Hematopoietic multipotent progenitor cell treated with erythropoietin and hydrocortisone succinate and interleukin-3 and kit ligand, for 15 days (in vitro differentiated cells): ENCODE data around the gene SUFU.

Experiments used
- DNase-seq: peaks from one replicate; pipeline ENCODE4 v3.0.0-alpha.2; 2015; ENCODE audit warnings: low spot score

Gene SUFU

GRCh38 chr10:102619281-102619981 lies 115.7 kb downstream of the SUFU start:
- no peak for DNase-seq

- DNase-seq, result no peak
These were observed 116.4 kb downstream of the SUFU start for GRCh38 chr10:102620138-102620590.

GRCh38 chr10:102620591-102621442 lies 117.0 kb downstream of the SUFU start:
- DNase-seq, result no peak

- no peak for DNase-seq
These were observed 117.9 kb downstream of the SUFU start for GRCh38 chr10:102621443-102622325.

GRCh38 chr10:102624094-102624493 lies 120.3 kb downstream of the SUFU start:
- no peak for DNase-seq

GRCh38 chr10:102624751-102625645 lies 121.2 kb downstream of the SUFU start:
- no peak for DNase-seq

- no peak for DNase-seq
These were observed 122.4 kb downstream of the SUFU start for GRCh38 chr10:102626026-102626685.

- DNase-seq, result no peak
These were observed 123.5 kb downstream of the SUFU start for GRCh38 chr10:102627291-102627735.

- DNase-seq, result no peak
These were observed 124.0 kb downstream of the SUFU start for GRCh38 chr10:102627736-102628293.

- DNase-seq, result no peak
These were observed 124.7 kb downstream of the SUFU start for GRCh38 chr10:102628451-102628911.

- DNase-seq, result no peak
These were observed 126.2 kb downstream of the SUFU start for GRCh38 chr10:102629661-102630614.

- DNase-seq, result no peak
These were observed 126.9 kb downstream of the SUFU start for GRCh38 chr10:102630663-102631062.

GRCh38 chr10:102631525-102632393 lies 128.0 kb downstream of the SUFU start:
- DNase-seq, result no peak

GRCh38 chr10:102632394-102633111 lies 128.8 kb downstream of the SUFU start:
- DNase-seq, result no peak

GRCh38 chr10:102633287-102633686 lies 129.5 kb downstream of the SUFU start:
- no peak for DNase-seq

GRCh38 chr10:102633848-102634247 lies 130.1 kb downstream of the SUFU start:
- no peak for DNase-seq

- no peak for DNase-seq
These were observed 130.9 kb downstream of the SUFU start for GRCh38 chr10:102634686-102635085.
